ES-I3 (cell line): ENCODE data around the gene ZNF865.
"Not testable (repeated sequence)": the region's sequence is repeated elsewhere in the genome, so short reads cannot be mapped to it uniquely, and the experiment has no call there.

Experiments used
- H3K36me3 ChIP-seq: 2 replicates; pipeline ENCODE4 v1.6.1; 2013; ENCODE audit warnings: mild to moderate bottlenecking, low read length, control low read depth, moderate library complexity; ENCODE audit not compliant: insufficient read depth
- H3K4me1 ChIP-seq: 2 replicates; pipeline ENCODE4 v1.6.1; 2013; ENCODE audit warnings: mild to moderate bottlenecking, control low read depth, low read length; ENCODE audit not compliant: insufficient read depth
- H3K9ac ChIP-seq: 2 replicates; pipeline ENCODE4 v1.6.1; 2013; ENCODE audit warnings: low read depth, mild to moderate bottlenecking, low read length, moderate library complexity
- H3K9me3 ChIP-seq: 2 replicates; pipeline ENCODE4 v1.6.1; 2013; ENCODE audit warnings: mild to moderate bottlenecking, low read length, moderate library complexity; ENCODE audit not compliant: control insufficient read depth, insufficient read depth

The ZNF865 gene

GRCh38 chr19:55605637-55606470 lies at the start of gene ZNF865:
TSS of gene ZNF865 (plus strand) at chr19:55605647. CDS start at chr19:55613619, 7,972 bp downstream.
- Histone ChIP-seq H3K36me3 (peaks cover 14% of the 10 kb centered on the region; the same call in 1 of the 2 replicates), H3K9me3 (no peaks in the 10 kb centered on the region), H3K9ac (peak within 1 kb of the TSS; percentile 64), H3K4me1 (no peaks in the 10 kb centered on the region)

- H3K9ac ChIP-seq, result no peak overlapping the region
- H3K4me1 ChIP-seq, result 0 out of 2 replicates have a peak, but pooled peaks cover 2% of the 10 kb centered on the region
- H3K9me3 ChIP-seq, result no peaks in the 10 kb centered on the region
- H3K36me3 ChIP-seq, result no peaks in the 10 kb centered on the region
Observed at GRCh38 chr19:55559684-55560083, 45.8 kb upstream of the ZNF865 start.

GRCh38 chr19:55563261-55563690 lies 42.2 kb upstream of the ZNF865 start:
- Histone ChIP-seq H3K9me3 (no peaks in the 10 kb centered on the region), H3K9ac (no peak overlapping the region), H3K4me1 (no peaks in the 10 kb centered on the region), H3K36me3 (no peaks in the 10 kb centered on the region)

- Histone ChIP-seq H3K36me3 (no peaks in the 10 kb centered on the region), H3K4me1 (no peaks in the 10 kb centered on the region), H3K9ac (no peak overlapping the region), H3K9me3 (no peaks in the 10 kb centered on the region)
Observed at GRCh38 chr19:55566823-55567222, 38.6 kb upstream of the ZNF865 start.

DNA sequence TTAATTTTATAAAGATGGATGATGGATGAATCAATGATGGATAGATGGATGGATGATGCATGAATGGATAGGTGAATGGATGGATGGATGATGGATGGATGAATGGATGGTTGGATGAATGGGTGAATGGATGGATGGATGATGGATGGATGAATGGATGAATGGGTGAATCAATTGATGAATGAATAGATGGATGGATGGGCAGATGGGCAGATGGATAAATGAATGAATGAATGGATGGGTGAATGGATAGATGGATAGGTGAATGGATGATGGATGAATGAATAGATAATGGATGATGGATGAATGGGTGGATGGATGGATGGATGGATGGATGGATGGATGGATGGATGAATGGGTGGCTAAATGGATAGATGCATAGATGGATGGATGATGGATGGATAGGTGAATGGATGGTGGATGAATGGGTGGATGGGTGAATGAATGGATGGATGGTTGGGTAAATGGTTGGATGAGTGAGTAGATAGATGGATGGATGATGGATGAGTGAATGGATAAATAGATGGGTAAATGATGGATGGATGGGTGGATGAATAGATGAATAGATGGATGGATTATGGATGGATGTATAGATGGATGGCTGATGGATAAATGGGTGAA lies 37.6 kb upstream of the ZNF865 start:
- Histone ChIP-seq H3K9me3 (no peaks in the 10 kb centered on the region), H3K9ac (no peak overlapping the region), H3K36me3 (no peaks in the 10 kb centered on the region), H3K4me1 (no peaks in the 10 kb centered on the region)

DNA sequence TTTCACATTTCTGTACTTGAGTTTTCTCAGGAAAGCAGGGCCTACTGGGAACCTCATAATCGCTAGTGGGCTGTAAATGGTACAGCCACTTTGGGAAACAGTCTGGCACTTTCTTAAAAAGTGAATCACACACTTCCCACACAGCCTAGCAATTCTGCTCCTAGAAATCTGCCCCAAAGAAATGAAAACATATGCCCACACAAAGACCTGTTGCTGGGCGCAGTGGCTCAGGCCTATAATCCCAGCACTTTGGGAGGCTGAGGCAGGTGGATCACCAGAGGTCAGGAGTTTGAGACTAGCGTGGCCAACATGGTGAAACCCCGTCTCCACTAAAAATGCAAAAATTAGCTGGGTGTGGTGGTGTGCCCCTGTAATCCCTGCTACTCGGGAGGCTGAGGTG lies 36.0 kb upstream of the ZNF865 start:
- H3K36me3 ChIP-seq, H3K4me1 ChIP-seq, H3K9me3 ChIP-seq, H3K9ac ChIP-seq: not testable (repeated sequence)

DNA sequence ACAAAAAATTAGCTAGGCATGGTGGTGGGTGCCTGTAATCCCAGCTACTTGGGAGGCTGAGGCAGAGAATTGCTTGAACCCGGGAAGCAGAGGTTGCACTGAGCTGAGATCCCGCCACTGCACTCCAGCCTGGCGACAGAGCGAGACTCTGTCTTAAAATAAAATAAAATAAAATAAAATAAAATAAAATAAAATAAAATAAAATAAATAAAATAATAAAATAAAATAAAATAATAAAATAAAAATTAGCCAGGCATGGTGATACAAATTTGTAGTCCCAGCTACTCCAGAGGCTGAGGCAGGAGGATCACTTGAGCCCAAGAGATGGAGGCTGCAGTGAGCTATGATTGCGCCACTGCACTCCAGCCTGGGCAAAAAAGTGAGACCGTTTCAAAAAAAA lies 31.5 kb upstream of the ZNF865 start:
- H3K4me1 ChIP-seq, H3K9me3 ChIP-seq, H3K9ac ChIP-seq: not testable (repeated sequence)

GRCh38 chr19:55576746-55577145 lies 28.7 kb upstream of the ZNF865 start:
- 0 out of 2 replicates have a peak, but pooled peaks cover 7% of the 10 kb centered on the region for H3K36me3 ChIP-seq

More for the DNA sequence above, 31.5 kb upstream of the ZNF865 start:
- H3K36me3 ChIP-seq, result not testable (repeated sequence)

DNA sequence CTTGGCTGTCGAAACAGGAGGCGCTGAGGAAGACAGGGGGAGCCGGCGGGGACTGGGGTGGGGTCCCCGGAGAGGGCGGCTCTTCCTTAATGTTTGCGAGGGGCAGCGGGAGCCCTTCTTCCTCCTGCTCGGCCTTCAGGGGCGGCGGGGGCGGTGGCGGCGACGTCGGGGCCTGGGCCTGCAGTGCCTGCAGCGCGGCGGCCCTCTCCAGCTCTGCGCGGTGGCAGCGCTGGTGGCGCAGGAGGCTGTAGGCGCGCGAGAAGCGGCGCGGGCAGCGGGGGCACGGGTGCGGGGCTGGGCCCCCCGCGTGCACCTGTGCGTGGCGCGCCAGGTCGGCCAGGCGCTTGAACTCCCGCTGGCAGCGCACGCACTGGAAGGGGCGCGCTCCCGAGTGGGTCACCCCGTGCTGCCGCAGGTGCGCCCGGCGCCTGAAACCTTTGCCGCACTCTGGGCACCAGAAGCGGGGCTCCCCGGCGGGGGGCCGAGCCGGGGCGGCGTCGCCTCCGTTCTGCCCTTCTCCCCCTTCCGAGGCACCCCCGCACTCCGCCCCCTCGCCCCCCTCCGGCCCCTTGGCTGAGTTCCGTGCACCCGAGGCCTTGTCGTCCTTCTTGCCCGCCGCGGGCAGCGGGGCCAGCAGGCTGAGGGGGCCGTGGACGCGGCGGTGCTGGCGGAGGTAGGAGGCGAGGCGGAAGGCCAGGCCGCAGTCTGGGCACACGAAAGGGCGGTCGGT lies 27.3 kb upstream of the ZNF865 start:
- no peaks in the 10 kb centered on the region for H3K4me1 ChIP-seq

More at GRCh38 chr19:55576746-55577145, 28.7 kb upstream of the ZNF865 start:
- H3K9me3 ChIP-seq, result no peaks in the 10 kb centered on the region
- no peak overlapping the region for H3K9ac ChIP-seq
- no peaks in the 10 kb centered on the region for H3K4me1 ChIP-seq

GRCh38 chr19:55578761-55579747 lies 26.4 kb upstream of the ZNF865 start:
- Histone ChIP-seq H3K36me3 (0 out of 2 replicates have a peak, but pooled peaks cover 7% of the 10 kb centered on the region), H3K4me1 (no peaks in the 10 kb centered on the region), H3K9ac (peak overlapping the region; percentile 71; the same call in 1 of the 2 replicates), H3K9me3 (no peaks in the 10 kb centered on the region)

More for the DNA sequence above, 27.3 kb upstream of the ZNF865 start:
- Histone ChIP-seq H3K36me3 (0 out of 2 replicates have a peak, but pooled peaks cover 7% of the 10 kb centered on the region), H3K9me3 (no peaks in the 10 kb centered on the region), H3K9ac (no peak overlapping the region)

DNA sequence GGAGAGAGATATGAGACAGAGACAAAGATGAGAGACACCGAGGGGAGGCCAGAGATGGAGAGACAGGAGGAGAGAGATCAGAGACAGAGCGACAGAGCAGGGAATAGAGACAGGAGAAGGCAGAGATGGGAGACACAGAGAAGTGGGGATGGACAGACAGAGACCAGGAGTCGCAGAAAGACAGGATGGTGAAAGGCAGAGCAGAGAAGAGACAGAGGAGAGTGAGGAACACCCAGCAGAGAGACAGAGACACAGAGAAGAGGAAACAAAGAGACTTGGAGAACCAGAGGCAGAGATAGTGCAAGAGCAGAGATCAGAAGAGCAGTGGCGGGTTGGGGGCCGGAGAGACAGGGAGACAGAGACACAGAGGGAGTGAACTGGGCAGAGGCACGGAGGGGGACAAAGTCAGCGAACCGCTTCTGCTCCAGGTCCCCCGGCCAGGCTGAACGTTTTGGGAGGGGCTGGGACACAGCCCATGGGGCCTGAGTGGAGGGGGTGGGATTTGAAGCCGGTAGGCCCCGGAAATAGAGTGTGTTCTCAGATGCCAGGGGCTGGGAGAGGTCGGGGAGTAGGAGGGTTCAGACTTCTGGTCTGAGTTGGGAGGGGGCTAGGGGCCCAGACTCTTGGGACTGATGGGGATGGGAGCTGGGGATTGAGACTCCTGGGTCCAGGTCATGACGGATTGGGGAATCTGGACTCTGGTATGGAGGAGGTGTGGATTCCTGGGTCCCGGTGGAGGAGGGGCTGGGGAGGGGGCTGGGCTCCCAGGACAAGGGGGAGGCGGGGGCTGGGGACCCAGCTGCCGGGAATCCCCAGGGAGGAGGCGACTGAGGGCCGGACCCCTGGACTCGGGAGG lies 25.5 kb upstream of the ZNF865 start:
- H3K4me1 ChIP-seq, result no peaks in the 10 kb centered on the region
- H3K36me3 ChIP-seq, result 0 out of 2 replicates have a peak, but pooled peaks cover 7% of the 10 kb centered on the region
- H3K9ac ChIP-seq, result peak overlapping the region; percentile 71
- H3K9me3 ChIP-seq, result no peaks in the 10 kb centered on the region

GRCh38 chr19:55580628-55581144 lies 24.8 kb upstream of the ZNF865 start, which contains the start of gene ZNF579:
TSS of gene ZNF579 (minus strand) at chr19:55580848. CDS start at chr19:55579639, 1,209 bp downstream.
- Histone ChIP-seq H3K4me1 (no peaks in the 10 kb centered on the region), H3K9me3 (no peaks in the 10 kb centered on the region), H3K9ac (peak within 1 kb of the TSS; percentile 71), H3K36me3 (0 out of 2 replicates have a peak, but pooled peaks cover 7% of the 10 kb centered on the region)
